HepG2 (cell line): Measurements from ENCODE around the gene OTOP3. TPM values are rescaled to one million over a fixed set of nuclear protein-coding genes. Genes with fewer than 3 reads are reported as not detected.
A peak's percentile ranks its signal among the peaks of the same experiment; 100 is the strongest.

Experiments
- EP300 ChIP-seq, 3 experiments: sonication (generic) in 1 of 3; formaldehyde crosslinking in 1 of 3; IDR thresholded peaks; 2 replicates each; pipeline versions ENCODE4 v1.5.1 to v1.6.1; 2011 to 2020; ENCODE audit warnings: low read depth in 2 of 3, low read length in 2 of 3, borderline replicate concordance in 1 of 3, improper control_type of control experiment in 1 of 3, mild to moderate bottlenecking in 1 of 3, missing genetic modification reagents in 1 of 3, moderate library complexity in 1 of 3
- FOXA1 ChIP-seq, 2 experiments: fragments of 450-650 bp in 1 of 2; sonication (generic) in 1 of 2; formaldehyde crosslinking in 1 of 2; IDR thresholded peaks; 2 replicates each; pipeline versions ENCODE4 v1.4.0 to v1.6.1; 2016 to 2020; ENCODE audit warnings: missing genetic modification reagents in 1 of 2
- HNF4G ChIP-seq, 2 experiments: sonication (generic) in 1 of 2; formaldehyde crosslinking in 1 of 2; IDR thresholded peaks; 2 replicates each; pipeline versions ENCODE4 v1.4.0 to v1.6.1; 2011 to 2020; ENCODE audit warnings: borderline replicate concordance in 2 of 2, low read depth in 2 of 2, mild to moderate bottlenecking in 2 of 2, low read length in 1 of 2, missing genetic modification reagents in 1 of 2, moderate library complexity in 1 of 2
- ISX ChIP-seq: sonication (generic); formaldehyde crosslinking; conservative IDR thresholded peaks from 2 replicates; pipeline ENCODE4 v1.5.0; 2020; ENCODE audit warnings: missing genetic modification reagents
- KDM5B ChIP-seq: sonication (generic); formaldehyde crosslinking; IDR thresholded peaks from 2 replicates; pipeline ENCODE4 v1.4.0; 2020; ENCODE audit warnings: missing genetic modification reagents, mild to moderate bottlenecking, borderline replicate concordance
- MTA1 ChIP-seq: sonication (generic); formaldehyde crosslinking; IDR thresholded peaks from 2 replicates; pipeline ENCODE4 v1.4.0; 2020; ENCODE audit warnings: missing genetic modification reagents, mild to moderate bottlenecking, borderline replicate concordance
- MXD3 ChIP-seq: IDR thresholded peaks from 2 replicates; pipeline ENCODE4 v1.6.1; 2016; ENCODE audit warnings: mild to moderate bottlenecking, missing biosample characterization, missing genetic modification reagents
- PLRG1 ChIP-seq: fragments of 450-650 bp; conservative IDR thresholded peaks from 2 replicates; pipeline ENCODE4 v1.6.1; 2016
- POGZ ChIP-seq: sonication (generic); formaldehyde crosslinking; IDR thresholded peaks from 2 replicates; pipeline ENCODE4 v1.4.0; 2020; ENCODE audit warnings: mild to moderate bottlenecking, missing genetic modification reagents
- SMARCC2 ChIP-seq: fragments of 450-650 bp; IDR thresholded peaks from 2 replicates; pipeline ENCODE4 v1.6.1; 2017; ENCODE audit warnings: antibody characterized with exemption, mild to moderate bottlenecking
- TBX2 ChIP-seq: sonication (generic); formaldehyde crosslinking; IDR thresholded peaks from 2 replicates; pipeline ENCODE4 v1.5.0; 2020; ENCODE audit warnings: missing genetic modification reagents, mild to moderate bottlenecking, borderline replicate concordance
- TEAD2 ChIP-seq: sonication (generic); formaldehyde crosslinking; IDR thresholded peaks from 2 replicates; pipeline ENCODE4 v1.9.0; 2021; ENCODE audit warnings: missing genetic modification reagents
- XBP1 ChIP-seq: sonication (generic); formaldehyde crosslinking; IDR thresholded peaks from 2 replicates; pipeline ENCODE4 v1.5.0; 2020; ENCODE audit warnings: missing genetic modification reagents
- ZBTB3 ChIP-seq: sonication (generic); formaldehyde crosslinking; IDR thresholded peaks from 2 replicates; pipeline ENCODE4 v1.4.0; 2020; ENCODE audit warnings: low read depth, mild to moderate bottlenecking, moderate library complexity, missing genetic modification reagents, borderline replicate concordance
- ZFP37 ChIP-seq: sonication (generic); formaldehyde crosslinking; IDR thresholded peaks from 2 replicates; pipeline ENCODE4 v1.4.0; 2020; ENCODE audit warnings: missing genetic modification reagents, borderline replicate concordance
- ZKSCAN1 ChIP-seq: fragments of 150-350 bp; IDR thresholded peaks from 2 replicates; pipeline ENCODE4 v1.6.1; 2014; ENCODE audit warnings: low read length
- ZNF263 ChIP-seq: sonication (generic); formaldehyde crosslinking; IDR thresholded peaks from 2 replicates; pipeline ENCODE4 v1.4.0; 2020; ENCODE audit warnings: missing genetic modification reagents
- ZNF550 ChIP-seq: sonication (generic); formaldehyde crosslinking; IDR thresholded peaks from 2 replicates; pipeline ENCODE4 v1.4.0; 2020; ENCODE audit warnings: mild to moderate bottlenecking, missing genetic modification reagents, borderline replicate concordance
- ZNF660 ChIP-seq: sonication (generic); formaldehyde crosslinking; IDR thresholded peaks from 2 replicates; pipeline ENCODE4 v1.5.1; 2020; ENCODE audit warnings: mild to moderate bottlenecking, low read depth, missing genetic modification reagents, borderline replicate concordance
- ZNF746 ChIP-seq: sonication (generic); formaldehyde crosslinking; IDR thresholded peaks from 2 replicates; pipeline ENCODE4 v1.8.0; 2022; ENCODE audit warnings: mild to moderate bottlenecking, missing genetic modification reagents
- ZNF792 ChIP-seq: IDR thresholded peaks from 2 replicates; pipeline ENCODE4 v1.6.1; 2016
- polyA plus RNA-seq, 8 experiments: library from polyadenylated mRNA; depleted of rRNA in 3 of 8; stranded (reverse) in 7 of 8; unstranded in 1 of 8; fragments of >200 nt; fragmentation: Illumina TruSeq in 4 of 8; extraction: Trizol in 4 of 8; gene quantifications; 2 replicates each; pipeline versions ENCODE4 v1.2.1 to v1.2.3, GENCODE V29; 2011 to 2016; ENCODE audit warnings: low read depth in 4 of 8, missing spikeins in 1 of 8, mixed read lengths in 1 of 8; ENCODE audit not compliant: insufficient read depth in 1 of 8
- total RNA-seq, 5 experiments: library from RNA; depleted of rRNA; stranded (reverse); fragments of >200 nt; fragmentation: Illumina TruSeq; extraction: Trizol; gene quantifications; 2 replicates each; pipeline ENCODE4 v1.2.3, GENCODE V29; 2016; ENCODE audit warnings: low read depth in 1 of 5
- TF ChIP-seq, protein P1 (sequence below): sonication (generic); formaldehyde crosslinking; IDR thresholded peaks from 2 replicates; pipeline ENCODE4 v1.4.0; 2020; ENCODE audit warnings: missing genetic modification reagents
- TF ChIP-seq, protein P2 (sequence below): sonication (generic); formaldehyde crosslinking; conservative IDR thresholded peaks from 2 replicates; pipeline ENCODE4 v1.8.0; 2022; ENCODE audit warnings: low read depth, missing genetic modification reagents
- TF ChIP-seq, protein P3 (sequence below): sonication (generic); formaldehyde crosslinking; IDR thresholded peaks from 2 replicates; pipeline ENCODE4 v1.9.0; 2022; ENCODE audit warnings: low read depth, missing genetic modification reagents

The OTOP3 gene
- total and polyA plus RNA-seq, 2 of the 13 experiments (the other 11 are each of a cell fraction or from before 2014, with no cell fraction given) = not detected

DNA sequence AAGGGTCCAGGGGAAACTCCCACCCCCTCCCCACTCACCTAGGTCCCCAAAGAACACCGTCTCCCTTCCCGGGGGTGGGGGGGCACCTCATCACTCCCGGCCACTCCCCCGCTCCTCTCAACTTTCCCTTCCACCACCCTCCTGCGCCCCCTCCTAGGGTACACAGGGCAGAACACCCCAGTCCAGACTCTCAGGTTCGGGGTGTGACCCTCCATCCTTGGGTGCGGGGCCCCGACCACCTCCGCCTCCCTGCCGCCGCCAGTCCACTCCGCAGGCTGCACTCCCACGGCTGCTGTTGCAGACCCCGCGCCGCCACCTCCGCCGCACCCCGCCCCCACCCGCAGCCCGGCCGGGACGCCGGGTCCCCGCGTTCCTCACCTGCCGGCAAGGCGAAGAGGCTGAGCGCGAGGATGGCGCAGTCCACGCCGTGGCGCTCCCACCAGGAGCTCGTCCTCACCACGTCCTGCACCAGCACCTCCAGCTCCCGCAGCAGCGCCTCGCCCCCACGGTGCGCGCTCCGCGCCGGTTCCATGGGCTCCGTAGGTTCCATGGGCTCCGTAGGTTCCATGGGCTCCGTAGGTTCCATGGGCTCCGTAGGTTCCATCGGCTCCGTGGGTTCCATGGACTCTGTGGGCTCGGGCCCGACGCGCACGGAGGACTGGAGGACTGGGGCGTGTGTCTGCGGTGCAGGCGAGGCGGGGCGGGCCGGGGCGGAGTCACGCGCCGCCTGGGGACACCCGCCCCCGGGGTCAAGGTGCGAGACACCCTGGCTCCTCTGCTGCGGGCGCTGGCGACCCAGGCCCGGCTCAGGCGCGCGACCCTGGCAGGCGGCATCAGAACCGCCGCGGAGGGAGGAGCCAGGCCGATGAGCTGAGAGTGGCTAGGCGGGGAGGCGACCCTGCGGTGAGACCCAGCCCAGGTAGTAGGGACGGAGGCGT is 42.5 kb upstream of the OTOP3 start, which contains the start of gene FADS6 (continued):
- TF ChIP-seq HNF4G (IDR thresholded peaks at IDR 0.05; ENCODE audit: borderline replicate concordance, low read depth, low read length) (0 out of 2 replicates have a peak, but pooled peaks have one; percentile 18), HNF4G (CRISPR knock-in tag; IDR thresholded peaks at IDR 0.05; ENCODE audit: borderline replicate concordance, low read depth) (no peak), TEAD2 (CRISPR knock-in tag) (no peak), ZNF660 (CRISPR knock-in tag) (no peak), ZNF792 (CRISPR knock-in tag) (no peak), POGZ (CRISPR knock-in tag) (no peak), MXD3 (CRISPR knock-in tag) (no peak), ZNF550 (CRISPR knock-in tag) (no peak), ZNF263 (no peak), XBP1 (CRISPR knock-in tag) (no peak), TBX2 (CRISPR knock-in tag) (peak; percentile 43; the same call in 1 of the 2 replicates), SMARCC2 (no peak), ISX (CRISPR knock-in tag) (no peak), KDM5B (CRISPR knock-in tag) (0 out of 2 replicates have a peak, but pooled peaks have one; percentile 19), FOXA1 (IDR thresholded peaks at IDR 0.05) (no peak), FOXA1 (CRISPR knock-in tag; IDR thresholded peaks at IDR 0.05) (no peak), ZBTB3 (no peak), PLRG1 (no peak), MTA1 (CRISPR knock-in tag) (0 out of 2 replicates have a peak, but pooled peaks have one; percentile 52), EP300 (IDR thresholded peaks at IDR 0.05; ENCODE audit: low read depth in 2 of 2, low read length in 2 of 2) (no peak), EP300 (CRISPR knock-in tag; IDR thresholded peaks at IDR 0.05; ENCODE audit: borderline replicate concordance) (no peak), ZKSCAN1 (no peak), ZFP37 (CRISPR knock-in tag) (no peak), ZNF746 (CRISPR knock-in tag) (no peak)
- TF ChIP-seq, protein P1, sequence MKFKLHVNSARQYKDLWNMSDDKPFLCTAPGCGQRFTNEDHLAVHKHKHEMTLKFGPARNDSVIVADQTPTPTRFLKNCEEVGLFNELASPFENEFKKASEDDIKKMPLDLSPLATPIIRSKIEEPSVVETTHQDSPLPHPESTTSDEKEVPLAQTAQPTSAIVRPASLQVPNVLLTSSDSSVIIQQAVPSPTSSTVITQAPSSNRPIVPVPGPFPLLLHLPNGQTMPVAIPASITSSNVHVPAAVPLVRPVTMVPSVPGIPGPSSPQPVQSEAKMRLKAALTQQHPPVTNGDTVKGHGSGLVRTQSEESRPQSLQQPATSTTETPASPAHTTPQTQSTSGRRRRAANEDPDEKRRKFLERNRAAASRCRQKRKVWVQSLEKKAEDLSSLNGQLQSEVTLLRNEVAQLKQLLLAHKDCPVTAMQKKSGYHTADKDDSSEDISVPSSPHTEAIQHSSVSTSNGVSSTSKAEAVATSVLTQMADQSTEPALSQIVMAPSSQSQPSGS (CRISPR knock-in tag) = no peak
- TF ChIP-seq, protein P2, sequence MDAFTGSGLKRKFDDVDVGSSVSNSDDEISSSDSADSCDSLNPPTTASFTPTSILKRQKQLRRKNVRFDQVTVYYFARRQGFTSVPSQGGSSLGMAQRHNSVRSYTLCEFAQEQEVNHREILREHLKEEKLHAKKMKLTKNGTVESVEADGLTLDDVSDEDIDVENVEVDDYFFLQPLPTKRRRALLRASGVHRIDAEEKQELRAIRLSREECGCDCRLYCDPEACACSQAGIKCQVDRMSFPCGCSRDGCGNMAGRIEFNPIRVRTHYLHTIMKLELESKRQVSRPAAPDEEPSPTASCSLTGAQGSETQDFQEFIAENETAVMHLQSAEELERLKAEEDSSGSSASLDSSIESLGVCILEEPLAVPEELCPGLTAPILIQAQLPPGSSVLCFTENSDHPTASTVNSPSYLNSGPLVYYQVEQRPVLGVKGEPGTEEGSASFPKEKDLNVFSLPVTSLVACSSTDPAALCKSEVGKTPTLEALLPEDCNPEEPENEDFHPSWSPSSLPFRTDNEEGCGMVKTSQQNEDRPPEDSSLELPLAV (CRISPR knock-in tag) = no peak
- TF ChIP-seq, protein P3, sequence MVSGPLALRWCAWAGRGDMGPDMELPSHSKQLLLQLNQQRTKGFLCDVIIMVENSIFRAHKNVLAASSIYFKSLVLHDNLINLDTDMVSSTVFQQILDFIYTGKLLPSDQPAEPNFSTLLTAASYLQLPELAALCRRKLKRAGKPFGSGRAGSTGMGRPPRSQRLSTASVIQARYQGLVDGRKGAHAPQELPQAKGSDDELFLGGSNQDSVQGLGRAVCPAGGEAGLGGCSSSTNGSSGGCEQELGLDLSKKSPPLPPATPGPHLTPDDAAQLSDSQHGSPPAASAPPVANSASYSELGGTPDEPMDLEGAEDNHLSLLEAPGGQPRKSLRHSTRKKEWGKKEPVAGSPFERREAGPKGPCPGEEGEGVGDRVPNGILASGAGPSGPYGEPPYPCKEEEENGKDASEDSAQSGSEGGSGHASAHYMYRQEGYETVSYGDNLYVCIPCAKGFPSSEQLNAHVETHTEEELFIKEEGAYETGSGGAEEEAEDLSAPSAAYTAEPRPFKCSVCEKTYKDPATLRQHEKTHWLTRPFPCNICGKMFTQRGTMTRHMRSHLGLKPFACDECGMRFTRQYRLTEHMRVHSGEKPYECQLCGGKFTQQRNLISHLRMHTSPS = no peak
